ENCODE data around the gene SDSL.

SDSL gene

GRCh38 chr12:113479216-113479589, 57.0 kb downstream of the SDSL start:
- no peak for DNase-seq (ENCODE audit: low read depth in 1 of 2, low spot score in 1 of 2)

GRCh38 chr12:113479590-113480335, 57.6 kb downstream of the SDSL start:
- no peak for DNase-seq (ENCODE audit: low read depth in 1 of 2, low spot score in 1 of 2)

DNA sequence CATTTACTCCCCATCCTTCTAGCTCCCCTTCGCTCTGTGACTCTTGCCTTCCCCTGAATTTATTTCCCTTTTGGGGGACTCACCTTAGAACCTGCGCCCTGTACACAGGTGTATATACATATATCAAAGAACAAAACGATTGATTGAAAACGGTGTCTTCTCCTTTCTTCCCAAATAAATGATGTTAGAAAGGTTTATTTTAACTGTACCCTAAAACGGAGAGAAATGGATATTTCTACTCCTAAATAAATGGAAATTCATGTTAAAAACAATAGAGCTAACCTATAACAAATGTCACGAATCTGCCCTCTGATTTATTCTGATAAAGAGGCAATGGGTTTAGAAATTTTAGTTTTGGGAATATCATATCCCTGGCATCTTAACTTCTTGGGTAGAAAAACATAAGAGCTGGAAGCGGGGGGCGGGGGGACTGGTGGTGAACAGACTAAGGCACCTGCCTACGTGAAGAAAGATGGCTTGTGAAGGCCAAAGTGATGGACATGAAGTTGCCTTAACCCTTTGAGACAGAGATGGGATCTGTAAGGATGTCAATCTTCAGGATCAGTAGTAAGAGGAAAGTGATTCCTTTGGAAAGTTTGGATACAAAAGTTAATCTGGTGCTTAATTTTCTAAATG, 58.3 kb downstream of the SDSL start:
- DNase-seq (ENCODE audit: low read depth in 1 of 2, low spot score in 1 of 2) = no peak

DNA sequence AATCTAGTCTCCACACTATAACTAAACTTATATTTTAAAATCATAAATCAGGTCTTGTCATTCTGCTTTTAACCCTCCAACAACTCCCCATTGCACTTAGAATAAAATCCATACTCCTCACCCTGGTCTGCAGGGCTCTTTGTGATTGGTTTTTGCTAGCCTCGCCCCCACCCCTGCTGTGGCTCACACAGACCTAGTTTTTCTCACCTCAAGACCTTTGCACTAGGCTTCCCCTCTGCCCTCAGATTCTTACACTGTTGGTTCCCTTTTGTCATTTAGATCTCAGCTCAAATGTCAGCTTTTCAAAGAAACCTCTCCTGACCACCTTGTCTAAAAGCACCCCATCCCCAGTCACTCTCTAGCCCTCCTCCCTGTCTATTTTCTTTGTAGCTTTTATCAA, 60.2 kb downstream of the SDSL start:
- DNase-seq (ENCODE audit: low read depth in 1 of 2, low spot score in 1 of 2) = no peak

DNA sequence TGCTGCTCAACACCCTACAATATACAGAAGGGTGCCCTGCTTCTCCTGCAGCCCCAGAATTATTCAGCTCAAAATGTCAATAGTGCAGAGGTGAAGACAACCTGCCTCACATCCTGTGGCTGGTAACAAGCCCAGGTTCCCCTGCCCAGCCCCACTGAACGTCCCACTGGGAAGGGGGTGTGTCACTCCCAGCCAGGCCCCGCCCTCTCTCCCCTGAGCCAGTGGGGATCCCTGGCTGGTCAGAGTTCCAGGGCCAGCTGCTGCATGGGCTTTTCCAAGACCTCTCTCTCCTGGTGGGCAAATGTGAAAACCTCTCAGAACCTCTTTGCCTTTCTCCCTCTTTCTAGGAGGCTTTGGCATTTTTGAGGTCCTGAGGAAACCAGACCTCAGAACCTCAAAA, 63.1 kb downstream of the SDSL start:
- no peak for DNase-seq (ENCODE audit: low read depth in 1 of 2, low spot score in 1 of 2)

DNA sequence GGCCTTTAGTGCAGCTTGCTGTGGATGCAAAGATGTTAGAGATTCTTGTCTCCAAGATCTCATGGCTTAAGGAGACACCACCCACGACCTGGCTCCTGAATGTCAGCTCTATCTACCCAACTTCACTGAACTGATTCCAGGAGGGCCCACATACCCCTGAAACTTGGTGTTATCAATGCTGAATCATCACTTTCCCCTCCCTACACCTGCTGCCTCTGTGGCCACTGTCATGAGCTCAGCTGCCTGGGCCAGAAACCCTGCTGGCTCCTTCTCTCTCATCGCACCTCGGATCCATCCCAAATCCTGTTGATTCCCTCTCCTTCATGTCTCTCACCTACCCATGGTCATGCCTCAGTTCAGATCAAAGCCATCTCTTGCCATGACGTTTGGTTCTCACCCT, 64.5 kb downstream of the SDSL start:
- no peak for DNase-seq (ENCODE audit: low read depth in 1 of 2, low spot score in 1 of 2)
